ENCODE measurements around the gene IRGQ. TPM values are rescaled to one million over a fixed set of nuclear protein-coding genes. Genes with fewer than 3 reads are reported as not detected.
A peak's percentile ranks its signal among the peaks of the same experiment; 100 is the strongest.
"Not testable (repeated sequence)": the region's sequence is repeated elsewhere in the genome, so short reads cannot be mapped to it uniquely, and the experiment has no call there.

Gene IRGQ
- total RNA-seq, 1 donor from 2014 or later = 64.6 TPM

DNA sequence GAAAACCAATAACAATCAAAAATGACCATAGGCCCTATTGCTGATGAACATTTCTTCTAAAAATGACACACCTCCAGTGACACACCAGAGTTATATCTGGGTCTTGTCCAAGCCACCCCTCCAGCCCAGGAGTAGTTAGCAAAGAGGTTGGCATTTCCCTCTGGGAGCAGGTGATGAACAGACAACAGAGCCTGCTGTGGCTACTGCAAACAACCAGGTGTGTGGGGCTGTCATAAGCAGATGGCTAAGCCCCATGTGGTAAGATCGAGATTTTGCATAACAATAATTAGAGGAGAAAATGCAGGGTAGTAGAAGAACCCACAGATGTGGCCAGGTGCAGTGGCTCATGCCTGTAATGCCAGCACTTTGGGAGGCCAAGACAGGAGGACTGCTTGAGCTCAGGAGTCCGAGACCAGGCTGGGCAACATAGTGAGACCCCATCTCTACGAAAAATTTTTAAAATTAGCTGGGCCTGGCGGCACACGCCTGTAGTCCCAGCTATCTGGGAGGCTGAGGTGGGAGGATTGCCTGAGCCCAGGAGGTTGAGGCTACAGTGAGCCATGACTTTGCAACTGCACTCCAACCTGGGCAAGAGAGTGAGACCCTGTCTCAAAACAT lies 25.7 kb downstream of the IRGQ start:
- no peak for DNase-seq (ENCODE audit: low read depth)

DNA sequence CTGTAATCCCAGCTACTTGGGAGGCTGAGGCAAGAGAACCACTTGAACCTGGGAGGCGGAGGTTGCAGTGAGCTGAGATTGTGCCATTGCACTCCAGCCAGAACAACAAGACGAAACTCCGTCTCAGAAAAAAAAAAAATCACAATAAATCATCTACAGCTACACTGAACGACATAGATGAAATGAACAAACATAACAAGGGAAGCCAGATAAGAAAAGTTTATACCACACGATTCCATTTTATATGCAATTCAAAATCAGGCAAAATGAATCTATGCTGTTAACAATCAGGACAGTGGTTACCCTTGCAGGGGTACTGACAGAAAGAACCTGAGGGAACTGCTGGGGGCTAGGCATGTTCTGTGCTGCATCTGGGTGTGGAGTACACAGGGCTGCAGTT lies 26.3 kb downstream of the IRGQ start:
- no peak for DNase-seq (ENCODE audit: low read depth)

DNA sequence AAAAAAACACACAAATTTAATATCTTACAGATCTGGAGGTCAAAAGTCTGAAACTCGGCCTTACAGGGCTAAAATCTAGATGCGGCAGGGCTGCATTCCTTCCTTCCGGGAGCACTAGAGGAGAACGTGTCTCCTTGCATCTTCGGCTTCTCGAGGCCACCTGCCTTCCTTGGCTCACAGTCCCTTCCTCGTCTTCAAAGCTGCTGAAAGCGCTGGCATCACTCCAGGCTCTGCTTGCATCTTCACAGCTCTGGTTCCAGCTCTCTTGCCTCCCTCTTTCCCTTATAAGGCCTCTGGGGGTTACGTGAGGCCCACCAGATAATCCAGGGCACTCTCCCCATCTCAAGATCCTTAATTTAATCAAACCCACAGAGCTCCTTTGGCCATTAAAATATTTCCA lies 31.1 kb downstream of the IRGQ start:
- DNase-seq (ENCODE audit: low read depth) = no peak

DNA sequence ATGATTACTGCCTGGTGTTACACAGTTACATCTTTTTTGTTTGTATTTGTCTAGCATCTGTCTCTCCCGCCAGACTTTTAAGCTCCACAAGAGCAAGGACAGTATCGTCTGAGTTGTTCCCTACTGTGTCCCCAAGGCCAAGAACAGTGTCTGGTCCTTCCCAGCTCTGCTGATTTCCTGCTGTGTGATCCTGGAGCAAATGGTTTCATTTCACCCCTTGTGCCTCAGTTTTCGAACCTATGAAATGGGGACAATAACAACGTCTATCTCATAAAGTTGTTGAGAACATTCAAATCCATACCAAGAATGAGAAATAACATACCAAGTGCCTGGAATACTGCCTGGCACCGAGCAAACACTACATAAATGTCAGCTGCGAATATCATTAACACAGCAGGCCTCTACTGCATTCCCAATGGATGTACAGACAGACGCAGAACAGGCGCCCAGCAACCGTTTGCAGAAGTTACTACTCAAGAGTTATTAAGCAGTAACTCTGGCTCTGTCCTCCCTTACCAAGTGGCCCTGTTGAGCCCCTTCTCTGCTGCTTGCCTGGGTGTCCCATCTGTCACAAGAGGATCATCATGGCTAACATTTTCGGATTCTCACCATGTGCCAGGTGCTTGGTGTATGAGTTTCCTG lies 32.0 kb downstream of the IRGQ start:
- no peak for DNase-seq (ENCODE audit: low read depth)

DNA sequence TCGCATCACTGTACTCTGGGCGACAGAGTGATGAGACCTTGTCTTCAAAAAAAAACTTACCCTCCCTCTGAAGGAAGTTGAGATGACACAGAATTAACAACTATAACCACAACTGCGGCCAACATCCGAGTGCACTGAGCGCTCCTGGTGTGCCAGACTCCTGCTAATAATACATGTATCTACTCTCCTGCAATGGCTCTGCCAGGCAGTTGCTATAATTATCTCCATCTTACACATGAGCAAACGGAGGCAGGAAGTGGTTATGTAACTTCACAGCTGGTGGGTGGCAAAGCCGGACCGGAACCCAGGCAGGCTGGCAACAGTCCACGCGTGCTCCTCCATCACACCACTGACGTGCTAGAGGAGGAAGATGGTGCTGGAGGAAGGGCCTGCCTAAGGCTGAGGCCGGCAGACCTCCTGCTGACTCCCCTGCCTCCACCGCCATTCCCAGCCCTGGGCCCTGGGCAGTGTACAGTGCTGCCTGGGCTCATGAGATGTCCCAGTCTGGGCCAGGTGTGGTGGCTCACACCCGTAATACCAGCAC lies 33.2 kb downstream of the IRGQ start:
- DNase-seq (ENCODE audit: low read depth) = peak; percentile 65

DNA sequence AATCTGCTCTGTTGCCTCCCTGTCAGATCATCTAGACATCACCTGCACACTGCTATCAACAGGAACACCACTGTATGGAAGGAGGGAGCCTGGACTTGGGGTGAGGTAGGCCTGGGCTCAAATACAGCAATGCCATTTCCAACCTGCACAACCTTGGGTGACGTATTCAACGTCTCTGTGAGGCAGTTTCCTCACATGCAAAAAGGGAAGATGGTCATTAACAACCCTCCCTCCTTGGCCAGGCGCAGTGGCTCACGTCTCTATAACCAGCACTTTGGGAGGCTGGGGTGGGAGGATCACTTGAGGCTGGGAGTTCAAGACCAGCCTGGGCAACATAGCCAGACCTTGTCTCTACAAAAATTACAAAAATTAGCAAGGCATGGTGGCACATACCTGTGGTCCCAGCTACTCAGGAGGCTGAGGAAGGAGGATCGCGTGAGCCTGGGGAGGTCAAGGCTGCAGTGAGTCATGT lies 33.7 kb downstream of the IRGQ start:
- DNase-seq (ENCODE audit: low read depth) = no peak

DNA sequence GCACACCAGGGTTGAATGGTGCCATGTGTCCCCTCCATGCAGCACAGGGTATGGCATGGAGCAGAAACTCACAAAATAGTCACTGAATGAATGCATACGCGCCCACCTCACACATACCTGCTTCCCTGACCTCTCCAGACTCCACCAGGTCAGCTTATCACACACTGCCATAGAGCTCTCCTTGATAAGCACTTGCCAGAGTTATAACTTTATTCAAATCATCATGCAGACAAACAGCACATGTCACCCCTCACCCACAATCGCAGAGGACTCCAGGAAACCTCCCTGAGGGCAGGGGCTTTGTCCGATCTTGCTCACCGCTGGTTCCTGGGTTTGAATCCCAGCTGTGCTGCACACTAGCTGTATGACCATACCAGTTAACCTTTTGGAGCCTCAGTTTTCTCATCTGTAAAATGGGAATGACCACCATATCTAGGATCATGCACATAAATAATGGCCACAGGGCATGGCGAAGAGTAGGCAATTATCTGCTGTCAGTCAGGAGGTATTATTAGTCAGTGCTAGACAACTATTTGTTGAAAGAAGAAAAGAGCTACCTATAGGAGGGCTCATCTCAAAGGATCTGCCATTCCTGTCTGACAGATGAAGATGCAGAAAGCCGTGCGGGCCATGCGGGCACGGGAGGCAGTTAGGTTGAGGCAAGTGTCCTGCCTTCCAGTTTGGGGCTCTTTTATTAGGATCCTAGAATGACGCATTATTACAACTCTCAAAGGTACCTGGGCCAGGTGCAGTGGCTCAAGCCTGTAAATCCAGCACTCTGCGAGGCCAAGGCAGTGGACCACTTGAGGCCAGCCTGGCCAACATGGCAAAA lies 34.6 kb downstream of the IRGQ start:
- no peak for DNase-seq (ENCODE audit: low read depth)

DNA sequence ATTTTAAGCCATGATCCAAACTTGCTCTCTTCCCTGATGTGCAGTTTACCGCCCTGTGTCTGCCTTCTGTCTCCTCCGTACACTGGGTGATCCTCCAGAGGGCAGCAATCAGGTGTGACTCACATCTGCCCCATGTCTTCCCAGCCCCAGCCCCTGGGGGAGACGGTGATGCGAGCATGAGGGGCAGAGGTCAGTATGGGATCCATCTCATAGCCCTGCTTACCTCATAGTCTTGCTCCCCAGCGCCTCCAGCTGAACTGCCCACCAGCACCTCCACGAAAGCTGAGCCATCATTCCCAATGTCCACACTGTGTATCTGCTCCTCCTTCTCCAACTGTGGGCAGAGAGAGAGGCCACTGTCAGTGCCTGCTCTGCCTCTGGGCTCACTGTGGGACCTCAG lies 35.2 kb downstream of the IRGQ start:
- DNase-seq (ENCODE audit: low read depth) = no peak

DNA sequence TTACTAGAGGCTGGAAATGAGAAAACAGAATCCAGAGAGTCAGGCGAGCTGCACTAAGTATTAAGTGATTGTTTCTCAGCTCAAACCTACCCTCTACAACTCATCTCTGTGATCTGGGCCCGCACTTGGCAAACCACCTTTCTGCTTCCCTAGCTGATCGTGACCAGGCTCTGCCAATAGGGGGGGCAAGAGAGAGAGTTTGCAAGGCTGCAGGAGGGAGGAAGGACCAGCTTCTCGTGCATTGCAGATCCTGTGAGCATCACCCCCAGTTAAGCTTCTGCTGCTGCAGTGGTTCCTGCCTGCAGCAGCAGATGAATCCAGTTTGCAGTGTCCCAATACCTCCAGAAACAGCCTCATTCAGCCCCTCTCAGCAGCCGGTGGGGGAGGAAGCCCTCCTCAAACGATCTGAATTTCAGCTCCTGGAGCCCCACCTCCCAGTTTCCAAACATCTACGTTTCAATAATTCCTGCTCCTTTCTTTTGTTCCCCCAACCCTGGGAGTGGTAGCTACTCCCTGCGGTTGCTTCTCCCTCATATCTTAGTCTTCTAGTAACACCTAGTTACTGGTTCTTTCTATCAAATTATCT lies 40.7 kb downstream of the IRGQ start:
- peak; percentile 59 for DNase-seq (ENCODE audit: low read depth)

DNA sequence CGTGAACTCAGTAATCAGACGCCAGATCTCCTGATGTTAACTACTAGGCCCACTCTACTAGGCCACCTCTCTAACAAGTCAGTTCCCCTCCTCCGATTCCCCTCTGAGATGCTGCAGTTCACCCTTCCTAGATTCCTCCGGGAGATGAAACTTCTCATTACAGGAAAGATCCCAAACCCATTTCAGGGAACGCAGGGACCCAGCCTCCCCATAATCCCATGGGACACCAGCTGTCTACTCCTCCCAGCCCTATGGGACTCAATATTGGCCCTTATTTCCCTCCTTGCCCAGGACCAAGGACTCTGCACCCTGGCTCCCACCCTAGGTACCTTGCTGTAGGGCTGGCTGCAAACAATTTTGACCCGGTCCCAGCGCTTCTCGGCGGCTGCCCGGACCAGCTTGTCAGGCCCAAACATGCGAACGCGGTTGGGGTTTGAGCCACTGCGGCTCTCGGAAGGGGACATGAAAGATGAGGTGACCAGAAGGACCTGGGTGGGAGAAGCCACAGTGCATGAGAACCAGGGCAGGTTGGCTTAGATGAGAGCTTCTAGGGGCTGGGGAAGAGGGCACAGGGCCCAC lies 41.5 kb downstream of the IRGQ start:
- no peak for DNase-seq (ENCODE audit: low read depth)

DNA sequence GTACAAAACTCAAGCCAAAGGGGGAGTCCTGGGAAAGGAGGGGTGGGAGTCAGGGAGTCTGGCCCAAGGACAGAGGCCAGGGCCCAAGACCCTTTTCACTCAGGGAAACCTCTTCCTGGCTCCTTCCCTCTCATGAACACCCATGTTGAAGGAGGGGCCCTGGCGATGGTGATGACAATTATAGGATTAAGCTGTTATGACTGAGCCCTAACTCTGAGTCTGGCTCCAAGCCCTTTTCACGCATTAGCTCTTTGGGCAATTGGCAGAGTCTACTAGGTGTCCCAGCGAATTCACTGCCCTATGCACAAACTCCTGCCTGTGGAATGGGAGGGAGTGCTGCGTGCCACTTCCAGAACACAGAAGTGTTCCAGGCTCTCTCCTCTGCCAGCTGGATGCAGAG lies 42.3 kb downstream of the IRGQ start:
- no peak for DNase-seq (ENCODE audit: low read depth)

DNA sequence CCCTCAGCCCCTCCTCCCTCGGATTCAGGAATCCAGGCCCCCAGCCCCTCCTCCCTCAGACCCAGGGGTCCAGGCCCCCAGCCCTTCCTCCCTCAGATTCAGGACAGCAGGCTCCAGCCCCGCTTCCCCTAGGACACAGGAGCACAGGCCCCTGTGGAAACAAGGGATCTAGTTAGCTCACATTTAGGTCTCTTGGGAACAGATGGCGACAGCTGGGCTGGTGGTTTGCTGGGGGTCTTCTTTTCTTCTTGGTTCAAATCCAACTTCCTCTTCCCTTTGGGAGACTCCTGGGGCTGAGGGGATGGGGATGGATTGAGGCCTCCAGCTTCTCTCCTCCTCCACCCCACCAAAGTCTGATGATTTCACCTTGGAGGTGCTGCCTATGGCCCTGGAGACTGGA lies 43.3 kb downstream of the IRGQ start:
- no peak for DNase-seq (ENCODE audit: low read depth)

DNA sequence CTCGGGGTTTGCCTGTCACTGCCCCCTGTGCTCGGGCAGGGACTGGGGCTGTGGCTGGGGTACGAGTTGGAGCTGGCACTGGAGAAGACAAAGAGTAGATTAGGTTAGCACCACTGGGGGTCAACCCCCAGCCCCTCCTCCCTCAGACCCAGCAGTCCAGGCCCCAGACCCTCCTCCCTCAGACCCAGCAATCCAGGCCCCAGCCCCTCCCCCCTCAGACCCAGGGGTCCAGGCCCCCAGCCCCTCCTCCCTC lies 43.8 kb downstream of the IRGQ start:
- DNase-seq (ENCODE audit: low read depth) = no peak

DNA sequence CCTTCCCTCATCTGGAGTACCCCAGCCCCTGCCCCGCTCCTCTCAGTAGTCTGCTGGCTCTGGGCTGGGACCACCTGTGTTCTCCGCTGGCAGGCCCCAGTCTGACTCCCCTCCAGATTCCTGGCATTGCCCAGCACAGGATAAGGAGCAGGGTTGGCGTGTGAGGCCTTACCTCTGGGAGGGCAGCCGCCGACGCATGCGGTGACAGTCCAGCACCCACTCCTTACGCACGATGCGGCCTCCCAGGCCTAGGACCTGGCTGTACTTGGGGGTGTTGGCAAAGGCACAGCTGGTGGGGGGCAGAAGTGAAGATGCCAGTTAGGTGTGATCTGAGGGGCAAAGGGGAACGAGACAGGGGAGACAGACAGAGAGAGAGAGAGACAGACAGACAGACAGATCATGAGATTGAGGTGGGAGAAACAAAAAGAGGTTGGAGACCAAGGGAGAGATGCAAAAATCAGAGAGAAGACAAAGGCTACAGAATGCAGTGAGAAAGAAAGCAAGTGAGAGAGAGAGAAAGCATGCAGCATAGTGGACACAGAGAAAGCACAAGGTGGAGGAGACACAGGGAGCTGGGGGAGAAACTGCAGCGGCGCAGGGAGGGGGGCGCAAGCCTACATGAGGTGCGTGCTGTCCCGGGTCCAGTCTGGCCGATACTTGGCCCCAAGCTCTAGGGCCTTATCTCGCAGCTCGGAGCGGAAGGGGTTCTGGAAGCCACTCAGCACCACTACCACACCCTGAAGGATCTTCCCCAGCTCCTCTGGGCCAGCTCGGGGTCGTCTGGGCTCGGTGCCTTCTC lies 44.3 kb downstream of the IRGQ start:
- DNase-seq (ENCODE audit: low read depth) = no peak

DNA sequence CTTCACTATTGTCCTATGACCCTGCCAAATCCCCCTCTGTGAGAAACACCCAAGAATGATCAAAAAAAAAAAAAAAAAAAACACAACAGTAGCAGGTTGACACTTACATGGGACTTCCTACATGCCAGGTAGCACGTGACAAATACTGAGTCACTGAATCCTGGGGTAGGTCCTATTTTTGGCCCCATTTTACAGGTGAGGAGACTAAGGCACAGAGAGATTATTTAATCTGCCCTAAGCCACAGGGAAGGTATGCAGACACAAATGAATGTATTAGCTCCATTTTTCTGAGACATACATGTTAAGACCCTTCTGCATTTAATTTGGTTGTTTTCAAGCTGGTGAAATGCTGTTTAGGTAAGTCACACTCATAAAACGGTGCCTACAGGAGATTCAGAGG lies 47.2 kb downstream of the IRGQ start:
- DNase-seq (ENCODE audit: low read depth) = no peak

DNA sequence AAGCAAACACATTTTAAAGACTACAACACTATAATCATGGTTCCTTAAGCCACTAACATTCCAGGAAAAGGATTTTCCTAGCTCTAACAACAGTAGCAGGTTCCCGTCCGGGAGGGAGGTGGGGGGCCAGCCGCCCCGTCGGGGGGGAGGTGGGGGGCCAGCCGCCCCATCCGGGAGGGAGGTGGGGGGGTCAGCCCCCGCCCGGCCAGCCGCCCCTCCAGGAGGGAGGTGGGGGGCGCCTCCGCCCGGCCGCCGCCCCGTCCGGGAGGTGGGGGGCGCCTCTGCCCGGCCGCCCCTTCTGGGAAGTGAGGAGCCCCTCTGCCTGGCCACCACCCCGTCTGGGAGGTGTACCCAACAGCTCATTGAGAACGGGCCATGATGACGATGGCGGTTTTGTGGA lies 48.0 kb downstream of the IRGQ start:
- not testable (repeated sequence) for DNase-seq (ENCODE audit: low read depth)

DNA sequence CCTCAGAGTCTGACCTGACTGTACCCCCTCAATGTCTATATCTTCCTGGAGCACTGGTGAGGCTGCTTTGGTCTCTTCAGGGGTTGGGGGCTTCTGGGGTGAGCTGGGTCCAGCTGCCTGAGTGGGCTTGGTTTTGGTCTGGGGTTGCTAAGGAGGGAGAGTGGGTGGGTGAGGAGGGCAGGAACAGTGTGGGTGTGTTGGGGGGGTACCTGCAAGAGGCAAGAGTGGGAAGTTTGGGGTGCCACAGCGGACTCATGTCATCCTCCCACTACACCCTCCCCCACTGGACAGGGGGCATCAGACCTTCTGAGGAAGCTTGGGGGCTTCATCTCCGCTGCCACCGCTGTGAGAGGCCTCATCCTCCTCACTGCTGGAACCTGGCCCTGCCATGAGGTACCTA lies 49.4 kb downstream of the IRGQ start:
- DNase-seq (ENCODE audit: low read depth) = no peak

DNA sequence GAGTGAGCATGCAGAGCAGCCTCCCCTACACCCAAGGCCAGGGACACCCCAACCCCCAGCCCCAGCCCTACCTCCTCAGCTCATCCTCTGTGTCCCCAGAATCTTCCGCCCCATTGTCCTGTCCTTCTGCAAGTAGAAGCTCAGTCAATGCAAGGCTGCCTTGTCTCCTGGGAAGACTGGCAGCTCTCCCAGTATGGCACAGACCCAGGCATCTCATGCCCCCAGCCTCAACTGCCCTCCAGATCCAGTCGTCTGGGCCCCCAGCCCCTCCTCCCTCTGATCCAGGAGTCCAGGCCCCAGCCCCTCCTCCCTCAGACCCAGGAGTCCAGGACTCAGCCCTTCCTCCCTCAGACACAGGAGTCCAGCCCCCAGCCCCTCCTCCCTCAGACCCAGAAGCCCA lies 50.0 kb downstream of the IRGQ start:
- no peak for DNase-seq (ENCODE audit: low read depth)

DNA sequence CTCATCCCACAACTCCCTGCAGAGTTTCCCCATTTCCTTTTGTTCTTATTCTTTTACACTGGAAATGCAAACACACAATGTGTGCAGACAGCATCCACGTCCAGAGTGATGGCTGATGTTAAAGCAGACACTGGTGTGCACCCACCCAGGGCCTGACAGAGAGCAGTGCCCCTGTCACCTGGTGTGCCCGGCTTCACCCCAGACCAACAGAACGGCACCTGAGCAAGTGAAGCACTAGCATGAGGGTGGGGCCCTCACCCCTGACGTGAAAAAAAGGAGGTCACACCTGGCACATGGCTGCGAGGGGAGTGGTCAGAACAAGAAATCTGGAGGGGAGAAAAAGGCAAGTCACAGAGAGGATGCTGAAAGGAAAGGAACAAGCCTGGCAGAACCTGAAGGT lies 50.7 kb downstream of the IRGQ start:
- DNase-seq (ENCODE audit: low read depth) = no peak

DNA sequence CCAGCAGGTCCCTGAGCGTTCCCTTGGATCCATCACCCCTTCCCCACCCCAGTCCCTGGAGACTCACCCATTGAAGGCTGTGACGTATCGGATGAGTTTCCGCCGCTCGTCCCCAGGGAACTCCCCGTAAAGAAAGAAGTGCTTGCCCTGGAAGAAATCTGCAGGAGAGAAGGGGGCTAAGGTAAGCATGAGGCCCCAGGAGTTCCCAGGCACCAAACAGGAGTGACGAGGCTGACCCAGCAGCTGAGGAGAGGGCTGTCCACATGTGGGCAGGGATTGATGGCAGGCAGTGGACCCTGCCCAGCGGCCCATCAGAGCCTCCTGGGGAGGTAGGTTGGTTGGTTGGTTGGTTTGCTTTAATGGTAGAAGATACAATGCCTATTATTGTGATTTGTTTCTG lies 51.9 kb downstream of the IRGQ start:
- DNase-seq (ENCODE audit: low read depth) = no peak

DNA sequence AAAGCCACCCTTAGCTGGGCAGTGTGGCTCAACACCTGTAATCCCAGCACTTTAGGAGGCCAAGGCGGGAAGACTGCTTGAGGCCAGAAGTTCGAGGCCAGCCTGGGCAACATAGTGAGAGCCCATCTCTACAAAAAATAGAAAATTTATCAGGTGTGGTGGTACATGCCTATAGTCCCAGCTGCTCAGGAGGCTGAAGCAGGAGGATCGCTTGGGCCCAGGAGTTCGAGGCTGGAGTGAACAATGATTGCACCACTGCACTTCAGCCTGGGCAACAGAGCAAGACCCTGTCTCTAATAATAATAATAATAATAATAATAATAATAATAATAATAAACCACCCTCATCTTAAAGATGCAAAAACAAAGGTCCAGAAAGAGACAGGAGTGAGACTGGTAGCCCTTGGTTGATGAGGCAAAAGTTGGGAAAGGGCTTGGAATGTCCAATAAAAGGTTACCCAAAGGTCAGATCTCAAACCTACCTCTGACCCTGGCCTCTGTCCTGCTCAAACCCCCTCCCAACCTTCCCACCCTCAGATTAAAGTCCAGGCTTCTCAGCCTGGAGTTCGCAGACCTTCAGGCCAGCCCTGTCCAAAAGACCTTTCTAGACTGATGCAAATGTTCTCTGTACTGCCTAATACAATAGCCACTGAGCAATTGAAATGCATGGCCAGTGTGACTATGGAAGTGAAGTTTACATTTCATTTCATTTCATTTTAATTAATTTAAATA lies 53.8 kb downstream of the IRGQ start:
- DNase-seq (ENCODE audit: low read depth) = no peak
